ENCODE results near the gene STRIP2. TPM values are rescaled to one million over a fixed set of nuclear protein-coding genes. Genes with fewer than 3 reads are reported as not detected.

The STRIP2 gene
- total RNA-seq, 1 experiment from 2014 or later = 6.5 TPM

- Mint-ChIP-seq H3K9me3 (ENCODE audit: unreplicated experiment) (no peaks in the 10 kb centered on the region), H3K27ac (ENCODE audit: unreplicated experiment) (no peak overlapping the region), H3K27me3 (ENCODE audit: insufficient read depth, unreplicated experiment) (no peaks in the 10 kb centered on the region), H3K4me3 (ENCODE audit: unreplicated experiment) (no peak overlapping the region), H3K4me1 (ENCODE audit: low read depth, unreplicated experiment) (no peaks in the 10 kb centered on the region), H3K36me3 (ENCODE audit: insufficient read depth, unreplicated experiment) (peaks cover 5% of the 10 kb centered on the region)
- Histone ChIP-seq H3K27me3 (replicated peaks; ENCODE audit: control insufficient read depth, insufficient read depth, low read length) (no peaks in the 10 kb centered on the region), H3K36me3 (ENCODE audit: control insufficient read depth, insufficient read depth, low read length) (no peaks in the 10 kb centered on the region), H3K4me3 (ENCODE audit: low read depth, low read length) (no peak overlapping the region), H3K9me3 (no peaks in the 10 kb centered on the region), H3K4me1 (no peaks in the 10 kb centered on the region)
- POLR2A ChIA-PET = no interaction called here
- TF ChIP-seq CTCF (IDR thresholded peaks at IDR 0.05; ENCODE audit: insufficient read depth in 1 of 2, low read depth in 1 of 2, low read length in 1 of 2, severe bottlenecking in 1 of 2, unreplicated experiment in 1 of 2) = no peak
- CTCF ChIA-PET = no interaction called here
- BruUV-seq (replicated peaks) = no TSS peak
- intact Hi-C loops (cut with micrococcal nuclease; ENCODE audit: unreplicated experiment) = no loop called here
- DNase-seq = no peak
Observed at GRCh38 chr7:129422727-129423126, 11.5 kb upstream of the STRIP2 start.

GRCh38 chr7:129423700-129424410 lies 10.4 kb upstream of the STRIP2 start:
- peaks cover 5% of the 10 kb centered on the region for H3K36me3 Mint-ChIP-seq (ENCODE audit: insufficient read depth, unreplicated experiment)
- no peaks in the 10 kb centered on the region for H3K27me3 Mint-ChIP-seq (ENCODE audit: insufficient read depth, unreplicated experiment)
- Histone ChIP-seq H3K4me1 (no peaks in the 10 kb centered on the region), H3K27me3 (replicated peaks; ENCODE audit: control insufficient read depth, insufficient read depth, low read length) (no peaks in the 10 kb centered on the region), H3K36me3 (ENCODE audit: control insufficient read depth, insufficient read depth, low read length) (no peaks in the 10 kb centered on the region), H3K9me3 (no peaks in the 10 kb centered on the region), H3K4me3 (ENCODE audit: low read depth, low read length) (no peak overlapping the region)
- no peak for TF ChIP-seq CTCF (IDR thresholded peaks at IDR 0.05; ENCODE audit: insufficient read depth in 1 of 2, low read depth in 1 of 2, low read length in 1 of 2, severe bottlenecking in 1 of 2, unreplicated experiment in 1 of 2)
- no TSS peak for BruUV-seq (replicated peaks)
- intact Hi-C loops (cut with micrococcal nuclease; ENCODE audit: unreplicated experiment) = no loop called here
- CTCF ChIA-PET = no interaction called here
- H3K4me1 Mint-ChIP-seq (ENCODE audit: low read depth, unreplicated experiment) = no peaks in the 10 kb centered on the region
- H3K27ac Mint-ChIP-seq (ENCODE audit: unreplicated experiment) = no peak overlapping the region
- H3K9me3 Mint-ChIP-seq (ENCODE audit: unreplicated experiment) = no peaks in the 10 kb centered on the region
- POLR2A ChIA-PET = no interaction called here
- DNase-seq = no peak
- no peak overlapping the region for H3K4me3 Mint-ChIP-seq (ENCODE audit: unreplicated experiment)

- intact Hi-C loops (cut with micrococcal nuclease; ENCODE audit: unreplicated experiment) = no loop called here
- BruUV-seq (replicated peaks) = no TSS peak
- H3K4me3 ChIP-seq (ENCODE audit: low read depth, low read length) = no peak overlapping the region
- H3K4me1 Mint-ChIP-seq (ENCODE audit: low read depth, unreplicated experiment) = no peaks in the 10 kb centered on the region
- no peaks in the 10 kb centered on the region for H3K27me3 Mint-ChIP-seq (ENCODE audit: insufficient read depth, unreplicated experiment)
- ChIA-PET POLR2A (no interaction called here), CTCF (interaction anchor here (0.6 kb wide), 1 partner anchor 52 kb away, joined by 3 read pairs; no protein-coding TSS in a partner anchor)
- no peaks in the 10 kb centered on the region for H3K4me1 ChIP-seq
- no peaks in the 10 kb centered on the region for H3K36me3 ChIP-seq (ENCODE audit: control insufficient read depth, insufficient read depth, low read length)
- H3K36me3 Mint-ChIP-seq (ENCODE audit: insufficient read depth, unreplicated experiment) = peaks cover 5% of the 10 kb centered on the region
- TF ChIP-seq CTCF (IDR thresholded peaks at IDR 0.05; ENCODE audit: insufficient read depth in 1 of 2, low read depth in 1 of 2, low read length in 1 of 2, severe bottlenecking in 1 of 2, unreplicated experiment in 1 of 2) = no peak
- no peaks in the 10 kb centered on the region for H3K27me3 ChIP-seq (replicated peaks; ENCODE audit: control insufficient read depth, insufficient read depth, low read length)
- DNase-seq = no peak
- H3K27ac Mint-ChIP-seq (ENCODE audit: unreplicated experiment) = no peak overlapping the region
- no peak overlapping the region for H3K4me3 Mint-ChIP-seq (ENCODE audit: unreplicated experiment)
- no peaks in the 10 kb centered on the region for H3K9me3 Mint-ChIP-seq (ENCODE audit: unreplicated experiment)
- H3K9me3 ChIP-seq = no peaks in the 10 kb centered on the region
Observed at GRCh38 chr7:129426482-129426881, 7.8 kb upstream of the STRIP2 start.
